Measurements from ENCODE around the gene ATXN7L3. TPM values are rescaled to one million over a fixed set of nuclear protein-coding genes. Genes with fewer than 3 reads are reported as not detected.

The ATXN7L3 gene
- polyA plus RNA-seq, 4 donors = 54.6 to 71.1 (median 68.9) TPM

GRCh38 chr17:44219108-44219615, 19.5 kb upstream of the ATXN7L3 start:
- peak in 2 of 4 donors; percentile 48 to 55 for DNase-seq (ENCODE audit: low read depth in 4 of 4, low spot score in 3 of 4)

GRCh38 chr17:44218344-44219107, 18.8 kb upstream of the ATXN7L3 start:
- peak in 3 of 4 donors; percentile 81 to 87 (median 84) for DNase-seq (ENCODE audit: low read depth in 4 of 4, low spot score in 3 of 4)

DNA sequence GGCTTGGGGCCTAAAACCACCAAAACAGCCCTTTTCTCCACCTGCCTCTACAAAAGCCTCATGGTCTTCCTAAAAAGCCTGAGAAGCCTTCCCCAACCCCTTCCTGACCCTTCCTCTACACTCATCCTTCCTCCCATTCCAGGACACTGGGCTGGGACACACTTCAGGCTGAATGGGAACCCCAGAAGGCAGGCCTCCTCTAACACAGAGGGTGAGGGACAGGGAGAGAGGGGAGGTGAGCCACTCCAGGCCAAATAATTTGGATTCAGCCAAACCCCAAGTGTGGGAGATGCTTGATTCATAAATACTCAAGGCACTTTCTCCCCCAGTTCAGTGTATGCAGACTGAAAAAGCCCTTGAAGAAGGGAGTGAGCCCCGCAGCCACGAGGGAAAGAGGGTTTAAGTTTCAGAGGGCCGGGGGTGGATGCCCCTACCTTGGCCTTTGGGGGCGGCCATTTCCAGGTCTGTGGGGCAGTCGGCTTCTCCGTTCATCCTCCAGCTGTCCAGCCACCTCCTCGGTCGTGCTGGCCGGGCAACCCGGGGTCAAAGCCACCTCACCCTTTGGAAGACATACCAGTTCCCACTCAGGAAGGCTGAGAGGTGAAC, 18.2 kb upstream of the ATXN7L3 start:
- DNase-seq (ENCODE audit: low read depth in 4 of 4, low spot score in 3 of 4) = no peak

GRCh38 chr17:44216694-44217093, 17.0 kb upstream of the ATXN7L3 start:
- DNase-seq (ENCODE audit: low read depth in 4 of 4, low spot score in 3 of 4) = no peak

DNA sequence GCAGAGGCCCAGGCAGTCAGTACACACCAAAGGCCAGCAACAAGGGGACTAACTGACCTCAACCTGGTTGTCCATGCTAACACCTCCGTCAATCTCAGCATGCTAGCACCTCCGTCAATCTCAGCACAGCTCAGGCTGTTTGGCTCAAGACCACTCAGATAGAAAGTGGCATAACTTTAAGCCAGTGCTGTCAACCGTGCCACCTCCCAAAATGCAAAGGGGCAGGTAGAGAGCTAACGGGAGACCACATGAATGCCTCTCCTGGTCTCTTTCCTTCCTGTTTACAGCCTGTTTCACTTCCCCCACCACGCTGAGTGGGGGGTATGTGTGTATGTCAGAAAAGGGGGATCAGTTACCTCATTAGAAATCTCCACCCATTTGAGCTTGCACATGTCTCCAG, 16.5 kb upstream of the ATXN7L3 start:
- no peak for DNase-seq (ENCODE audit: low read depth in 4 of 4, low spot score in 3 of 4)

DNA sequence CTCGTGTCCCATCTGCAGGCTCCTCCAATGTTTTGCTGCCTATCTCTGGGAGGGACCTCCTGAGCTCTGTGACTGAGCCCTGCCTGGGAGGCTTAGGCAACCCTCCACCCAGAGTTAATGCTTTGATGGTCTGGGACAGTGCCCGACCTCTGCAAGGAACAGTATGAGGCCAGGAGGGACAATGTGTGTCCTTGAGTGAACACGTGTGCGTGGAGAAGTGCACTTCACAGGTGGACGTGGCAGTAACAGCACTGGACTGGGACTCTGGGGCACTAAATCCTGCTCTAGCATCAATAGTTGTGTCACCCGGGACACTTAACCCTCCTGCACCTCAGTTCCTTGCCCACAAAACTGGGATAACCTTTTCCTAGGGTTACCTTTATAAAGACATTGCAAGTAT, 15.2 kb upstream of the ATXN7L3 start:
- no peak for DNase-seq (ENCODE audit: low read depth in 4 of 4, low spot score in 3 of 4)

DNA sequence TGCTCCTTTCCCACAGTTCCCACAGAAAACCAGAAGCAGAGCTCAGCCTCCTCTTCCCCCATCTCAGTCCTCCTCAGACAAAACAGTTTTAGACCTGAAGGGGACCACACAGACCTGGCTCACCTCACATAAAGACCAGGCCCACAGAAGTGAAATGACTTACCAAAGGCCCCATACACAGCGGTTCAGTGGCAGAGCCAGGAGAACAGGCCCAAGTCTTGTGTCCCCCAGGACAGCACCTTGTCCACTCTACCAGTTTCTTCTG, 14.5 kb upstream of the ATXN7L3 start:
- DNase-seq (ENCODE audit: low read depth in 4 of 4, low spot score in 3 of 4) = no peak

DNA sequence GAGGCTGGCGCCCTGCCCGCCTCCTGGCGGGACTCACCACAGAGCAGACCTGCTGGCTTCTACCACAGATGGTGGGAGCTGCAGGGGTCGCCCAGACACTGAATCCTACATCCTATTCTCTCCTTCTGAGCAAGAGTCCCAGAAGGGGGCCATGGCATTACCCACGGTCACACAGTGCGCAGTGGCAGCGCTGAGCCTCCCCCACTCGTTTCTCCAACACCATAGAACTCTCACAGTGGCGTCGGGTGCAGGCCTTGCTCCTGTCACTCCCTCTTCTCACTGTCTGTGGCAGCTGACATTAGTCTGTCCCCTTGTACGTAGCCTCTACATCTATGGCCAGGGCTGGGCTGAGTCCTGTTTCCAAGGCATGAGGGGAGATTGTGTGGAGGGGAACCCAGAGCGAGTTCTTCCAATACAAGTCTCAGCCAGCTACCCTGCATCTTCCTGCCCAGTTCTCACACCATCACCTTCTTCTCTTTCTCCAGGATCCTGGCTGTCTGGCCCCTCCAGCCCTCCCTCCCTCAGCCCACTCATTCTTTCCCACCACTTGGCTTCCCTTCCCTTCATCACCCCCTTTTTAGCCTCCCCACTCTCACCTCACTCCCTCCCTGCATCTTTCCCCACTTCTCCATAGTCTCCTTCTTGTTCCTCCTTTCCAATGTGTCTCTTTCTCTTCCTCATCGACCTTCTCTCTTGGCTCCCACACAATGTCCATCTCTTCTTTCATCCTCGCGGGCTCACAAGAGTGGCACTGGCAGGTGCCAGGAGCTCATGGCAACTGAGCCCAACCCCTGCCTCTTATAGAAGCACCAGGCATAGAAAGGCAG, 13.9 kb upstream of the ATXN7L3 start:
- no peak for DNase-seq (ENCODE audit: low read depth in 4 of 4, low spot score in 3 of 4)

DNA sequence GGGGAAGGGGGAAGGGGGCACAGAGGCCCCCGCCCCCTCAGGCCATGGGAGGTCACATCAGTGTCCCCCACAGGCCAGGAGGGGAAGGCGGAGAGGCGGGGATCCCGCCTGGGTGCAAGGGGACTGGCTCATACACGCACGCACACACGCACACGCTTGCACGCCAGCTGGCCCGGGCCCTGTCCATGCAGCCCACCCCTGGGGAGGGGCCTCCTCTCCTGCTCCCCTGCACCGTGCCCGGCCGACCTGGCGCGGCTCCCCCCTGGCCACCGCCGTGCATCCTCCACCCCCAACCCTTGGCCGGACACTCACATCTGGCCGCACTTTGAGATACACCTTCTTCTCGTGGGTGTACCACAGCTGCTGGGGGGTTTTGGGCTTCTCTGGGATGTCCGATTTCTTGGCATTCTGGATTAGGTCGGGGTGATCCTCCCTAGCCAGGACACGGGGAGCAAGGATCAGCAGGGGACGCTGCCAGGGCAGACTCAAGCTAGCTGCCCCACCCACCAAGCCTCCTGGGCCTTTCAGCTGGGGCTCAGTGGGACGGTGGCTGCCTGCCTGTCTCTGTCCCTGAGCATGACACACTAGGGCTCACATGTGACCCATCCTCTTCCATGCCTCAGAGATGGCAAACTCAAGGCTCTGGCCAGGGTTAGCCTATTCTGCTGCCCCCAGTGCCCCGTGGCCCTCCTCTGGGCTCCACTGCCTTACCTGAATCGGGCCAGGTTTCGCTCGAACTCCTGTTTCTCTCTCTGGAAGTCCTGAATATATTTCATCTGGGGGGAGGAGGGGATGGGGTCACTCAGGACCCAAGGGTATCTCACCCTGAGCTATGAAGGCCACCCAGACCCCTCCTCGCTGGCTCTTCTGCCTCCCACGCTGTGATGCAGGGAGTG, 13.1 kb upstream of the ATXN7L3 start:
- DNase-seq (ENCODE audit: low read depth in 4 of 4, low spot score in 3 of 4) = no peak

- DNase-seq (ENCODE audit: low read depth in 4 of 4, low spot score in 3 of 4) = no peak
Observed at GRCh38 chr17:44211281-44212265, 11.9 kb upstream of the ATXN7L3 start.

DNA sequence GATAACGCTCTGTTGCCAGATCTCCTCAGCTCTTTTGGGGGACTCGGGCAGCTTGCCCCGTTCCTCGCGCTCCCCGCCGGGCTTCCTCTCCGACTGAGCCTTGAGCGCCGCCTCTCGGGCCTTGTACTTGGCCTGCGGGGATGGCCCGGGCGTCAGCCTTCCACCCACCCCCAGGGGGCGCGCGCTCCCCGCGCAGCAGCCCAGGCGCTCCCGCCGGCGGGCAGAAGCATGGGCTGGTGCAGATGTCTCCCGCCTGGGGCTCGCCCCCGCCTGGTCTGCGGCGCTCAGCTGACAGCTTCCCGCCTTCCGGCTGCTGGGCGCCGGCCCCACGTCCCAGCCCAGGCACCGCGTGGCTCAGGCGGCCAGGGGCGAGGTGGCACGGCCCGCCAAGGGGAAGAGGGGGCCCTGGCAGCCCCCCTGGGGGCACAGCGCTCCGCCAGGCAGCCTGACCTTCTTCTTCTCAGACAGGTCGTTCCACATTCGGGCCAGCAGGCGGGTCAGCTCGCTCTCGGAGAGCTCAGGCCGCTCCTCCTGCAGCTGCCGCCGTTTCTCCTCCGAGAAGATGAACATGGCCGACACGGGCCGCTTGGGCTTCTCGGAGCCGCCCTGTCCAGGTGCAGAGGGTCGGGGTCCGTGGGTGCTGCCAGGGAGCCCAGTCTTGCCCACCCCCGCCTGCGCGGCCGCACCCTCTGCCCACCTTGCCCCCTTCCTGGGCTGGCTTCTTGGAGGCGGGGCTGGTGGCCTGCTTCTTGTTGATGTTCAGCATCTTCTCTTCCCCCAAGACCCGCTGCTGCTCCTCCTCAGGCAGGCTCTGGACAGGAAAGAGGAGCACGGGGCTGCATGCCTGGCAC, 10.9 kb upstream of the ATXN7L3 start:
- DNase-seq (ENCODE audit: low read depth in 4 of 4, low spot score in 3 of 4) = no peak

- DNase-seq (ENCODE audit: low read depth in 4 of 4, low spot score in 3 of 4) = no peak
Observed at GRCh38 chr17:44209786-44210341, 10.2 kb upstream of the ATXN7L3 start.

- DNase-seq (ENCODE audit: low read depth in 4 of 4, low spot score in 3 of 4) = no peak
Observed at GRCh38 chr17:44207743-44208142, 8.1 kb upstream of the ATXN7L3 start.

GRCh38 chr17:44207319-44207718, 7.6 kb upstream of the ATXN7L3 start:
- no peak for DNase-seq (ENCODE audit: low read depth in 4 of 4, low spot score in 3 of 4)

DNA sequence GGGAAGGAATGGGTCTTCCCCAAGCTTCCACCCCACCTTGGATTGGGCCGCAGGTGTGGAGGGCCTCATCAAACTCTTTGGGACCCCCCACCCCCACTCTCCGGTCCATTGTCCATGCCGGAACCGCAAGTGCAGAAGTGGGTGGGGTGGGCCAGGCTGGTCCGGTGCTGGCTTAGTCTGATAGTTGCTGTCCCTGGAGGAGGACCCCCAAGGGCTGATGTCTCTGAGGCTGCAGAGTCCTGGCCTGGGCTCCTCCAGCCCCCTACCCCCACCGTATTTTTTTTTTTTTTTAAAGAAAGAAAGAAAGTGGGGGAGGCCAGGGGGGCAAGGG, 7.1 kb upstream of the ATXN7L3 start:
- DNase-seq (ENCODE audit: low read depth in 4 of 4, low spot score in 3 of 4) = no peak

- no peak for DNase-seq (ENCODE audit: low read depth in 4 of 4, low spot score in 3 of 4)
Observed at GRCh38 chr17:44205962-44206824, 6.5 kb upstream of the ATXN7L3 start.

GRCh38 chr17:44204441-44204882, 4.8 kb upstream of the ATXN7L3 start:
- DNase-seq (ENCODE audit: low read depth in 4 of 4, low spot score in 3 of 4) = no peak

Measured in left renal pelvis (tissue), 4 donors.